Sigmoid colon (tissue), 4 donors: ENCODE measurements around the gene PABPC3.

Experiments used
- EP300 ChIP-seq, 4 donors: sonication (generic); formaldehyde crosslinking; IDR thresholded peaks; one replicate each; pipeline ENCODE4 v1.6.1; 2017; ENCODE audit warnings: antibody characterized with exemption in 4 of 4
- POLR2A ChIP-seq, 2 donors: fragments of 450-650 bp; IDR thresholded peaks; one replicate each; pipeline ENCODE4 v1.6.1; 2016; ENCODE audit warnings: antibody characterized with exemption in 2 of 2, mild to moderate bottlenecking in 2 of 2, moderate library complexity in 2 of 2
- TF ChIP-seq, protein P1 (sequence below), 4 experiments: fragments of 450-650 bp in 3 of 4; fragments of 200-600 bp in 1 of 4; IDR thresholded peaks; one replicate each; pipeline ENCODE4 v1.5.1; 2016 to 2019; ENCODE audit warnings: antibody characterized with exemption in 4 of 4, mild to moderate bottlenecking in 3 of 4, moderate library complexity in 2 of 4

DNA sequence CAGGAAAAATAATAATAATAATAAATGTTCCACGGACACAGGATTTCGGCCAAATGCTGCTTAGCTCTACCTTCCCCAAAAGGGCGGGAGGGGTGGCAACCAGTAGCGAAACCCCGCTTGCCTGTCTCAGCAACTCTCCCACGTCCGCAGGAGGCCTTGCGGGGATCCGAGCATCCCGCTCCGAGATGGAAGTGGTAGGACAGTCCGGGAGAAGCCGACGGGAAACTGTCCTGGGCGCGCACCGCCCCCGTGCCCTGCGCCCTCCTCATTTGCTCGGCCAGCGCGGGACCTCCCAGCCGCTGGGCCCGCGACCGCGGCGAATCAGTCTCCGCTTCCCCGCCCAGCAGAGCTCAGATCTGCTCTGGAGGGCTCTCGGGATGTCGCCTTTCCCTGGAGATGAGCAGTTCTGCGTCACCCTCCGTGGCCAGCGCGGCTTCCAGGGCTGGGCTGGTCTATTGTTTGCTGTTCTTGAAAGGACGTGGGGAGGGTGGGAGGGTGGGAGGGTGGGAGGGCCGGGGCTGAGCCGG lies 48.9 kb upstream of the PABPC3 start:
- TF ChIP-seq, protein P1, sequence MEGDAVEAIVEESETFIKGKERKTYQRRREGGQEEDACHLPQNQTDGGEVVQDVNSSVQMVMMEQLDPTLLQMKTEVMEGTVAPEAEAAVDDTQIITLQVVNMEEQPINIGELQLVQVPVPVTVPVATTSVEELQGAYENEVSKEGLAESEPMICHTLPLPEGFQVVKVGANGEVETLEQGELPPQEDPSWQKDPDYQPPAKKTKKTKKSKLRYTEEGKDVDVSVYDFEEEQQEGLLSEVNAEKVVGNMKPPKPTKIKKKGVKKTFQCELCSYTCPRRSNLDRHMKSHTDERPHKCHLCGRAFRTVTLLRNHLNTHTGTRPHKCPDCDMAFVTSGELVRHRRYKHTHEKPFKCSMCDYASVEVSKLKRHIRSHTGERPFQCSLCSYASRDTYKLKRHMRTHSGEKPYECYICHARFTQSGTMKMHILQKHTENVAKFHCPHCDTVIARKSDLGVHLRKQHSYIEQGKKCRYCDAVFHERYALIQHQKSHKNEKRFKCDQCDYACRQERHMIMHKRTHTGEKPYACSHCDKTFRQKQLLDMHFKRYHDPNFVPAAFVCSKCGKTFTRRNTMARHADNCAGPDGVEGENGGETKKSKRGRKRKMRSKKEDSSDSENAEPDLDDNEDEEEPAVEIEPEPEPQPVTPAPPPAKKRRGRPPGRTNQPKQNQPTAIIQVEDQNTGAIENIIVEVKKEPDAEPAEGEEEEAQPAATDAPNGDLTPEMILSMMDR (IDR thresholded peaks at IDR 0.05): no peak
- TF ChIP-seq EP300 (IDR thresholded peaks at IDR 0.05): no peak
- no peak for TF ChIP-seq POLR2A (IDR thresholded peaks at IDR 0.05)
